Pancreas (tissue), 10 donors: Measurements from ENCODE around the gene EPB41. TPM values are rescaled to one million over a fixed set of nuclear protein-coding genes. Genes with fewer than 3 reads are reported as not detected.

ENCODE experiments used
- ATAC-seq, 4 donors: fragments of 200-7000 bp; cut with Tn5 transposase; one replicate each; pipeline versions ENCODE4 v1.8.0 to v1.9.1; 2020; ENCODE audit warnings: mild to moderate bottlenecking in 4 of 4, moderate library complexity in 4 of 4
- DNase-seq, 6 donors: peaks; one replicate each; pipeline ENCODE4 v3.0.0-alpha.2; 2020
- FAIRE-seq: peaks from 2 replicates; lab custom pipeline; 2012; peaks lifted over from hg19 to GRCh38; lab: Jason Lieb, UNC
- H3K27ac ChIP-seq, 4 donors: fragments of 200-600 bp; sonication (generic); 1 replicate in 3 of 4; 2 replicates in 1 of 4; pipeline versions ENCODE4 v1.5.0 to v1.8.0; 2020
- H3K27me3 ChIP-seq, 4 donors: fragments of 200-600 bp; one replicate each; pipeline ENCODE4 v1.8.0; 2021
- H3K36me3 ChIP-seq, 3 donors: fragments of 200-600 bp; sonication (generic) in 1 of 3; one replicate each; pipeline versions ENCODE4 v1.5.0 to v1.8.0; 2020 to 2021
- H3K4me1 ChIP-seq, 3 donors: fragments of 200-600 bp; one replicate each; pipeline ENCODE4 v1.8.0; 2021
- H3K4me3 ChIP-seq, 4 donors: fragments of 200-600 bp; sonication (generic) in 2 of 4; one replicate each; pipeline versions ENCODE4 v1.5.0 to v1.8.0; 2020 to 2021
- H3K9me3 ChIP-seq, 4 donors: fragments of 200-600 bp; one replicate each; pipeline ENCODE4 v1.8.0; 2021
- CTCF ChIP-seq, 4 donors: fragments of 200-600 bp; sonication (generic) in 3 of 4; IDR thresholded peaks; one replicate each; pipeline versions ENCODE4 v1.5.0 to v1.8.0; 2021; ENCODE audit warnings: antibody characterized with exemption in 4 of 4
- WGBS, 2 donors: extraction: QIAGEN DNeasy Blood & Tissue Kit; methylation state at CpG; one replicate each; pipeline ENCODE4 v1.1.7; 2013; 5-methylcytosine and 5-hydroxymethylcytosine counted together
- intact Hi-C, 3 donors: fragments of 100-400 bp; cut with DNase I; formaldehyde crosslinking; loops; one replicate each; pipeline versions ENCODE4 v1.11.1 to v1.14.2; 2022
- polyA plus RNA-seq, 2 donors: library from polyadenylated mRNA; stranded (reverse); fragments of 200-250 nt; gene quantifications; one replicate each; pipeline ENCODE4 v1.2.3, GENCODE V29; 2013
- total RNA-seq, 6 donors: library from RNA; stranded (reverse); fragmentation: NEBNext Ultra II Directional in 4 of 6; extraction: Animal tissue kit (Norgen Biotek cat#: 25700) in 4 of 6; gene quantifications; one replicate each; pipeline versions ENCODE4 v1.2.1 to v1.2.4, GENCODE V29; 2021 to 2023
- donor health status: healthy with polysubstance abuse.
- donor health status: DM: no; HTN: no; CAD: no; lungs with moderate emphysema.
- donor health status: DM: no; HTN: no; CAD: no.
- donor health status: control.
- donor health status: control.
- donor health status: Bipolar disorder and iron deficiency.
- donor health status: DM: yes; HTN: yes; CAD: no.
- donor health status: DM: no; HTN: no; CAD: no.
- donor health status: DM: no; HTN: no; CAD: no.
- donor health status: DM: yes; HTN: yes; CAD: no.

EPB41 gene
- total and polyA plus RNA-seq, 8 donors = 9.1 to 39.8 (median 23.2) TPM

GRCh38 chr1:28985427-28985826 is 71.1 kb downstream of the EPB41 start:
- TF ChIP-seq CTCF (IDR thresholded peaks at IDR 0.05) = no peak
- Histone ChIP-seq H3K27ac (no peak overlapping the region), H3K9me3 (no peaks in the 10 kb centered on the region), H3K4me1 (peaks cover 5 to 8% (median 5%) of the 10 kb centered on the region in 3 donors), H3K4me3 (no peak overlapping the region), H3K36me3 (no peaks in the 10 kb centered on the region), H3K27me3 (no peaks in the 10 kb centered on the region)
- no peak for ATAC-seq
- 98 to 100% methylated on average over 1 of the region's 1 CpG for WGBS, 2 donors
- intact Hi-C loops = no loop called here
- no peak for FAIRE-seq
- no peak for DNase-seq

DNA sequence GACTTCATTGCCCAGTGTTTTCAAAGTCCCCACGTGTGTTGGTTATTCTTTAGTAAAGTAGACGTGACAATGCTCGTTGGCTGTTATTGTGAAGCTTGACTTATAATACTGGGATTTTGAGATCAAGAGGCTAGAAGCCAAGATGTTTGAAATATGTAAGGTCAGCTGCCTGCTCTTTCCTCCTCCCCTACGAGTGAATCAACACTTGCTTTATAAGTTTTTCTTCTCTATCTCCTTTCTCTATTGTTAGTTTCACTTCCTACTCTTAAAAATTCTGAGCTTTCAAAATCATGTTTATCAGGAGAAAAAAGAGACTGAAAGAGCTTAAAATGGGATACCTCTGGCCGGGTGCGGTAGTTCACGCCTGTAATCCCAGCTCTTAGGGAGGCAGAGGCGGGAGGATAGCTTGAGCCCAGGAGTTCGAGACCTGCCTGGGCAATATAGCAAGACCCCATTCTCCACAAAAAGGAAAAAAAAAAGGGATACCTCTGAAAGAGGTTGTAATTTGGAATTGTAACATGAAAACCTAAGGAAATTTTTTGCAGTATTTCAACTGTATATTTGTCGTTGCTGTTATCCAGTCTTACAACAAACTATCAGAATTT is 72.0 kb downstream of the EPB41 start:
- ATAC-seq = no peak
- intact Hi-C loops = no loop called here
- no peak for DNase-seq
- FAIRE-seq = no peak
- WGBS, 2 donors = 76 to 78% methylated on average over 10 of the region's 10 CpGs
- no peak for TF ChIP-seq CTCF (IDR thresholded peaks at IDR 0.05)
- peaks cover 5 to 8% (median 5%) of the 10 kb centered on the region in 3 donors for H3K4me1 ChIP-seq
- no peak overlapping the region for H3K27ac ChIP-seq
- H3K36me3 ChIP-seq = no peaks in the 10 kb centered on the region
- no peaks in the 10 kb centered on the region for H3K9me3 ChIP-seq
- H3K4me3 ChIP-seq = no peak overlapping the region
- no peaks in the 10 kb centered on the region for H3K27me3 ChIP-seq

DNA sequence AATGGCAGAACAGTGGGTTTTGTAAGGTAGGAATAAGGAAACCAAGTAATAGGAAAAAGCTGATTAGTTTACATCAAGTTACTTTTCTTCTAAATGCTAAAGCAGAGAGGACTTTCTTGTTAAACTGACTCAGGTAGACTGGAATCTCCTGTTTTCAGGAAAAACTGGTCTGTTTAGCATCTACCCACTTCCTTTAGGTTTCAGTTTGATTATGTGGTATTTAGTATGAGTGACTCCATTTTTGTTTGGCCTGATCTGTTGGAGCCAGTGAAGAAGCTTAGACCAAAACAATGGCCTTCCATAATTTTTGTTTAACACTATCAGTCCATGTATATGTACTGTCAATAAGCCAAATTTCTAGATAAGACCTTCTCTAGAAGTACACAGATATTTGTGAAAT is 88.4 kb downstream of the EPB41 start:
- Histone ChIP-seq H3K4me1 (no peaks in the 10 kb centered on the region), H3K27ac (no peak overlapping the region), H3K36me3 (no peaks in the 10 kb centered on the region), H3K4me3 (no peak overlapping the region), H3K27me3 (no peaks in the 10 kb centered on the region), H3K9me3 (no peaks in the 10 kb centered on the region)
- FAIRE-seq (no peak), DNase-seq (no peak), ATAC-seq (no peak)
- TF ChIP-seq CTCF (IDR thresholded peaks at IDR 0.05) = no peak
- intact Hi-C loops = no loop called here

GRCh38 chr1:29004288-29004687 is 89.9 kb downstream of the EPB41 start:
- H3K9me3 ChIP-seq = no peaks in the 10 kb centered on the region
- H3K4me1 ChIP-seq = no peaks in the 10 kb centered on the region
- H3K27ac ChIP-seq = no peak overlapping the region
- intact Hi-C loops = no loop called here
- no peaks in the 10 kb centered on the region for H3K27me3 ChIP-seq
- ATAC-seq = no peak
- no peaks in the 10 kb centered on the region for H3K36me3 ChIP-seq
- no peak overlapping the region for H3K4me3 ChIP-seq
- no peak for TF ChIP-seq CTCF (IDR thresholded peaks at IDR 0.05)
- no peak for FAIRE-seq
- no peak for DNase-seq
- 86 to 100% methylated on average over 1 of the region's 1 CpG for WGBS, 2 donors

DNA sequence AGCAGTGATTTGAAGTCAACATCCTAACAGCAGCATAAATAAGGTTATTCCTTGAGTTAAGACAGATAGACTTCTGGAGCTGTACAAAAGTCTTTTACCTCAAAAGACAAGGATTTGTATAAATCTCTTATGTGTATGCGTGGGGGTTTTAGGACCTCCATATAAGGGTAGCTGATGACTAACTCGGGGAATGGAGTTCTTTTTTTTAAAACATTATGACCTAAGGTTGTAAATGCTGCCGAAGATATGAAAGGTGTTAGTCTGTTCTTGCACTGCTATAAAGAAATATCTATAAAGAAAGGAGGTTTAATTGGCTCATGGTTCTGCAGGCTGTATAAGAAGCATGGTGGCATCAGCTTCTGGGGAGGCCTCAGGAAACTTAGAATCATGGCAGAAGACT is 90.4 kb downstream of the EPB41 start:
- H3K4me3 ChIP-seq = no peak overlapping the region
- H3K27me3 ChIP-seq = no peaks in the 10 kb centered on the region
- no peak overlapping the region for H3K27ac ChIP-seq
- TF ChIP-seq CTCF (IDR thresholded peaks at IDR 0.05) = no peak
- intact Hi-C loops = no loop called here
- ATAC-seq = no peak
- no peaks in the 10 kb centered on the region for H3K9me3 ChIP-seq
- 95 to 96% methylated on average over 3 of the region's 3 CpGs for WGBS, 2 donors
- FAIRE-seq = no peak
- H3K4me1 ChIP-seq = no peaks in the 10 kb centered on the region
- H3K36me3 ChIP-seq = no peaks in the 10 kb centered on the region
- DNase-seq = no peak
